B cell (primary cell): ENCODE results near the gene GPHA2. TPM values are rescaled to one million over a fixed set of nuclear protein-coding genes. Genes with fewer than 3 reads are reported as not detected.

Experiments
- ATAC-seq: fragments of 200-7000 bp; cut with Tn5 transposase; one replicate; pipeline ENCODE4 v1.10.0; 2021; ENCODE audit warnings: low read depth, mild to moderate bottlenecking, moderate number of reproducible peaks, moderate library complexity
- CTCF ChIA-PET: fragments of 350-600 bp; sonication (Branson Sonifier 250); formaldehyde crosslinking; loops from one replicate; lab custom pipeline; 2021; ENCODE audit warnings: antibody characterized with exemption, inconsistent platforms; lab: Charles Lee
- POLR2A ChIA-PET: fragments of 350-600 bp; sonication (Branson Sonifier 250); formaldehyde crosslinking; loops from one replicate; lab custom pipeline; 2021; ENCODE audit warnings: antibody characterized with exemption; lab: Charles Lee
- DNase-seq: peaks from one replicate; pipeline ENCODE4 v3.0.0; 2013
- H2AFZ ChIP-seq: 2 replicates; pipeline ENCODE4 v1.6.1; 2012; ENCODE audit warnings: mild to moderate bottlenecking, low read depth, low read length; ENCODE audit not compliant: insufficient read depth, poor library complexity, severe bottlenecking
- H3K27ac ChIP-seq, 2 donors: 1 replicate in 1 of 2; 2 replicates in 1 of 2; pipeline ENCODE4 v1.5.1; 2012 to 2013; ENCODE audit warnings: low read length in 2 of 2, mild to moderate bottlenecking in 2 of 2, moderate library complexity in 1 of 2
- H3K27me3 ChIP-seq, 4 experiments: fragments of 200-600 bp in 1 of 4; sonication (generic) in 1 of 4; replicated peaks in 1 of 4; 1 replicate in 2 of 4; 2 replicates in 2 of 4; pipeline versions ENCODE4 v1.6.1 to v1.7.0; 2013 to 2016; ENCODE audit warnings: low read length in 3 of 4, mild to moderate bottlenecking in 2 of 4, mixed read lengths in 1 of 4, moderate library complexity in 1 of 4; ENCODE audit not compliant: insufficient read depth in 4 of 4, control insufficient read depth in 3 of 4; ENCODE audit errors: control extremely low read depth in 1 of 4
- H3K36me3 ChIP-seq, 2 experiments: replicated peaks in 1 of 2; 1 replicate in 1 of 2; 2 replicates in 1 of 2; pipeline versions ENCODE4 v1.6.1 to v1.7.1; 2013; ENCODE audit warnings: low read length in 1 of 2; ENCODE audit not compliant: insufficient read depth in 2 of 2, control insufficient read depth in 1 of 2; ENCODE audit errors: control extremely low read depth in 1 of 2, extremely low read depth in 1 of 2
- H3K4me1 ChIP-seq, 2 donors: fragments of 200-600 bp in 1 of 2; sonication (generic) in 1 of 2; 1 replicate in 1 of 2; 2 replicates in 1 of 2; pipeline versions ENCODE4 v1.5.1 to v1.6.1; 2013 to 2017; ENCODE audit warnings: low read length in 2 of 2; ENCODE audit not compliant: control insufficient read depth in 2 of 2, insufficient read depth in 2 of 2
- H3K4me2 ChIP-seq: replicated peaks from 2 replicates; pipeline ENCODE3; 2012; ENCODE audit warnings: mild to moderate bottlenecking, low read depth, low read length; ENCODE audit not compliant: poor library complexity, severe bottlenecking
- H3K4me3 ChIP-seq, 5 experiments: fragments of 200-600 bp in 1 of 5; sonication (generic) in 1 of 5; 1 replicate in 3 of 5; 2 replicates in 2 of 5; pipeline versions ENCODE4 v1.5.1 to v1.7.0; 2011 to 2016; ENCODE audit warnings: low read length in 4 of 5, mild to moderate bottlenecking in 4 of 5, low read depth in 2 of 5, control low read depth in 1 of 5, moderate library complexity in 1 of 5; ENCODE audit not compliant: insufficient read depth in 1 of 5; ENCODE audit errors: control extremely low read depth in 1 of 5, extremely low read depth in 1 of 5
- H3K79me2 ChIP-seq: fragments of 200-600 bp; sonication (generic); one replicate; pipeline ENCODE4 v1.6.0; 2016; ENCODE audit warnings: low read length; ENCODE audit not compliant: control insufficient read depth, insufficient read depth
- H3K9ac ChIP-seq: fragments of 200-600 bp; sonication (generic); 2 replicates; pipeline ENCODE4 v1.6.1; 2017; ENCODE audit warnings: mild to moderate bottlenecking, low read length, moderate library complexity
- H3K9me3 ChIP-seq, 3 donors: one replicate each; pipeline versions ENCODE4 v1.6.1 to v1.7.1; 2013; ENCODE audit warnings: low read length in 2 of 3; ENCODE audit not compliant: control insufficient read depth in 2 of 3, insufficient read depth in 1 of 3; ENCODE audit errors: control extremely low read depth in 1 of 3
- H4K20me1 ChIP-seq: 2 replicates; pipeline ENCODE4 v1.6.0; 2012; ENCODE audit warnings: mild to moderate bottlenecking, low read length; ENCODE audit not compliant: insufficient read depth, control insufficient read depth, poor library complexity, severe bottlenecking
- H3K27ac Mint-ChIP-seq: one replicate; pipeline ENCODE4 v1.8.0; 2021; ENCODE audit warnings: mixed read lengths
- H3K27me3 Mint-ChIP-seq: one replicate; pipeline ENCODE4 v1.8.0; 2021; ENCODE audit warnings: mixed read lengths
- H3K4me1 Mint-ChIP-seq: one replicate; pipeline ENCODE4 v1.8.0; 2021; ENCODE audit warnings: mixed read lengths
- H3K4me3 Mint-ChIP-seq: one replicate; pipeline ENCODE4 v1.8.0; 2021; ENCODE audit warnings: mixed read lengths
- H3K9me3 Mint-ChIP-seq: one replicate; pipeline ENCODE4 v1.8.0; 2022; ENCODE audit warnings: mixed read lengths; ENCODE audit not compliant: insufficient read depth
- CTCF ChIP-seq: fragments of 200-600 bp; IDR thresholded peaks from one replicate; pipeline ENCODE4 v1.8.0; 2022; ENCODE audit warnings: antibody characterized with exemption, mild to moderate bottlenecking
- EZH2 ChIP-seq: IDR thresholded peaks from 2 replicates; pipeline ENCODE4 v1.6.1; 2012; ENCODE audit warnings: borderline replicate concordance, low read depth, mild to moderate bottlenecking, moderate library complexity, low read length; ENCODE audit not compliant: insufficient read depth, poor library complexity, severe bottlenecking
- WGBS: methylation state at CpG from one replicate; pipeline ENCODE4 v1.1.5; 2013; ENCODE audit warnings: missing lambda C conversion rate; ENCODE audit not compliant: insufficient coverage; 5-methylcytosine and 5-hydroxymethylcytosine counted together
- intact Hi-C: fragments of 100-400 bp; cut with micrococcal nuclease; formaldehyde crosslinking; loops from one replicate; pipeline ENCODE4 v1.10.0; 2022
- polyA plus RNA-seq: library from polyadenylated mRNA; depleted of rRNA; stranded (reverse); fragments of >200 nt; gene quantifications from 2 replicates; pipeline ENCODE4 v1.2.3, GENCODE V29; 2012
- total RNA-seq, 2 donors: library from RNA; stranded (reverse); fragments of 120-200 nt in 1 of 2; gene quantifications; 1 replicate in 1 of 2; 2 replicates in 1 of 2; pipeline versions ENCODE4 v1.2.3 to v1.2.4, GENCODE V29; 2013 to 2022

Gene GPHA2
- total and polyA plus RNA-seq, 2 donors (not counting 1 experiment from before 2014, with no cell fraction given), result 0.39 to 2.8 TPM

DNA sequence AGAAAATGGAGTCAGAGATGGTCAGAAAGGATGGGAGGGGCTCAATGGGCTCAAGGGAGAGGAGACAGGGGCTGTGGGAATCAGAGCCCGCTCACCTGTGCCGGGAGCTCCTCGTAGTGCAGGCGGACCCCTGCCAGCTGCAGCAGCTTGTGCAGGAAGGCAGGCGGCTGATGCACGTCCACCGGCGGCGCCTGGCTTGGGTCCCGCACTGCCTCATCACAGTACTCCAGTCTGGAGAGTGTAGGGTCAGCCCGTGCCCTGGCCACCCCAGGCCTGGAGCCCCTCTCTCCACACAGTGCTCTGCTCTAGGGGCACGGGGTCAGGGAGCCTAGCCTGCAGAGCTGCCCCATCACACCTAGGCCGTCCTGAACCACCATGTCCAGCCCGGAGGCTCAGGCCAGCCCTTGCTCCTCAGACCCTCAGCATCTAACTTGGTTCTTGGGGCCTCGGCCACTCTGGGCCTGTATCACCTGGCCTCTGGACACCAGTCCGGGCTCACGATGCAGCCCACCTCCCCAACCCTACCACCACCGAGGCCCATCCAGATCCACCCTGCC, 22.4 kb downstream of the GPHA2 start:
- H3K4me1 ChIP-seq, result peaks cover 19 to 28% of the 10 kb centered on the region in 2 donors
- H2AFZ ChIP-seq, result no peak overlapping the region
- H3K4me3 Mint-ChIP-seq, result no peak overlapping the region
- intact Hi-C loops, result loop anchor here (10.0 kb wide), 1 partner anchor 202 kb away; the partner anchor contains the start of genes TM7SF2 and ZNHIT2
- peaks cover 22% of the 10 kb centered on the region for H3K79me2 ChIP-seq
- WGBS, result 93% methylated on average over 18 of the region's 18 CpGs
- H3K4me2 ChIP-seq, result no peak overlapping the region
- no peaks in the 10 kb centered on the region for H4K20me1 ChIP-seq
- no peaks in the 10 kb centered on the region for H3K9me3 ChIP-seq
- no peak overlapping the region for H3K27ac Mint-ChIP-seq
- H3K4me1 Mint-ChIP-seq, result peaks cover 34% of the 10 kb centered on the region
- ATAC-seq (no peak), DNase-seq (no peak)
- H3K36me3 ChIP-seq, result peaks cover 0 to 54% of the 10 kb centered on the region in 2 experiments
- ChIA-PET CTCF (no interaction called here), POLR2A (no interaction called here)
- no peak overlapping the region for H3K9ac ChIP-seq
- no peaks in the 10 kb centered on the region for H3K27me3 ChIP-seq
- H3K27me3 Mint-ChIP-seq, result no peaks in the 10 kb centered on the region
- H3K4me3 ChIP-seq, result no peak overlapping the region
- TF ChIP-seq CTCF (no peak), EZH2 (no peak)
- H3K27ac ChIP-seq, result no peak overlapping the region
- no peaks in the 10 kb centered on the region for H3K9me3 Mint-ChIP-seq

DNA sequence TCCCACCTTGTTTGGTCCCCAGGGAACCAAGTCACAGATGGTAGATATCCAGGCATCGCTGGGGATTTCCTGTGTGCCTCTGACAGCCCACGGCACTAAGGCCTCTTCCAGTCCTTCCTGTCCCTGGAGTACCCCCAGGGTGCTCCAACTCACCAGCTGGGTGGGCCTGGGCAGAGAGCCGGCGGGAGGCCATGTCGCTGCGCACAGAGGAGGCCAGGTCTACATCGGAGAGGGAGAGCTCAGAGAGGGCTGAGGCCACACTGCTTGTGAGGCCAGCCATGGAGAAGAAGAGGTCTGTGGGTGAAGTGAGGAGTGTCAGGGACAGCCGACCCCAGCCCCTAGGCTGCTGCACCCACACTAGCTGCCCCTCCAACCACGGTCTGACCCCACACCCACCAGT, 24.0 kb downstream of the GPHA2 start:
- Histone ChIP-seq H3K4me3 (no peak overlapping the region), H3K4me2 (no peak overlapping the region), H3K79me2 (peaks cover 19% of the 10 kb centered on the region), H3K9ac (no peak overlapping the region), H4K20me1 (no peaks in the 10 kb centered on the region), H3K36me3 (peaks cover 0 to 65% of the 10 kb centered on the region in 2 experiments), H2AFZ (no peak overlapping the region), H3K27ac (no peak overlapping the region), H3K4me1 (peaks cover 10 to 17% of the 10 kb centered on the region in 2 donors), H3K27me3 (no peaks in the 10 kb centered on the region), H3K9me3 (no peaks in the 10 kb centered on the region)
- ChIA-PET CTCF (interaction anchor here (0.6 kb wide), 2 partner anchors 118 to 355 kb away, joined by 3 read pairs; no protein-coding TSS in a partner anchor), POLR2A (no interaction called here)
- intact Hi-C loops, result loop anchor here (10.0 kb wide), 1 partner anchor 203 kb away; the partner anchor contains the start of genes TM7SF2 and ZNHIT2
- DNase-seq (no peak), ATAC-seq (no peak)
- Mint-ChIP-seq H3K4me3 (no peak overlapping the region), H3K27me3 (no peaks in the 10 kb centered on the region), H3K9me3 (no peaks in the 10 kb centered on the region), H3K27ac (peak overlapping the region; percentile 41), H3K4me1 (peaks cover 19% of the 10 kb centered on the region)
- no peak for TF ChIP-seq EZH2
- no peak for TF ChIP-seq CTCF
- WGBS, result 87% methylated on average over 7 of the region's 9 CpGs
